IMR-90 (cell line): ENCODE results near the gene CLHC1. TPM values are rescaled to one million over a fixed set of nuclear protein-coding genes. Genes with fewer than 3 reads are reported as not detected.

ENCODE experiments used
- ATAC-seq: fragments of 200-7000 bp; cut with Tn5 transposase; 2 replicates; pipeline ENCODE4 v1.9.1; 2020; ENCODE audit warnings: low read depth, mild to moderate bottlenecking, moderate library complexity
- BruUV-seq: library from RNA; stranded (reverse); fragments of 400-500 nt; replicated peaks from 2 replicates; lab custom pipeline; 2021; lab: Mats Ljungman, UMichigan
- CTCF ChIA-PET: fragments of 300-600 bp; formaldehyde crosslinking; extraction: SDS; loops from one replicate; lab custom pipeline; 2021; ENCODE audit warnings: antibody characterized with exemption; lab: Yijun Ruan, JAX
- POLR2A ChIA-PET: fragments of 300-600 bp; sonication (Branson Sonifier 250); formaldehyde crosslinking; loops from one replicate; lab custom pipeline; 2022; ENCODE audit warnings: antibody characterized with exemption; ENCODE audit not compliant: unreplicated experiment; lab: Charles Lee
- DNase-seq: peaks from one replicate; pipeline ENCODE4 v3.0.0; 2013
- H2AFZ ChIP-seq: replicated peaks from 2 replicates; pipeline ENCODE3; 2013; ENCODE audit warnings: low read length, mild to moderate bottlenecking; ENCODE audit not compliant: poor library complexity
- H2AK5ac ChIP-seq: 2 replicates; pipeline ENCODE4 v1.6.1; 2013; ENCODE audit warnings: low read depth, low read length, inconsistent platforms
- H2AK9ac ChIP-seq: replicated peaks from 2 replicates; pipeline ENCODE3; 2013; ENCODE audit warnings: mild to moderate bottlenecking, low read depth, low read length, moderate library complexity; ENCODE audit not compliant: poor library complexity
- H2BK120ac ChIP-seq: 2 replicates; pipeline ENCODE4 v1.6.1; 2013; ENCODE audit warnings: low read depth, low read length, inconsistent platforms
- H2BK15ac ChIP-seq: 3 replicates; pipeline ENCODE4 v1.6.1; 2013; ENCODE audit warnings: low read depth, low read length, inconsistent platforms
- H2BK20ac ChIP-seq: 2 replicates; pipeline ENCODE4 v1.6.1; 2013; ENCODE audit warnings: low read depth, mild to moderate bottlenecking, inconsistent platforms, low read length, moderate library complexity
- H2BK5ac ChIP-seq: 2 replicates; pipeline ENCODE4 v1.6.1; 2013; ENCODE audit warnings: mild to moderate bottlenecking, low read depth, low read length, inconsistent platforms; ENCODE audit not compliant: poor library complexity, severe bottlenecking
- H3K14ac ChIP-seq: replicated peaks from 2 replicates; pipeline ENCODE4 v1.6.1; 2013; ENCODE audit warnings: low read depth, low read length, inconsistent platforms
- H3K18ac ChIP-seq: 2 replicates; pipeline ENCODE4 v1.6.1; 2013; ENCODE audit warnings: low read depth, low read length, control low read depth
- H3K23ac ChIP-seq: 2 replicates; pipeline ENCODE4 v1.6.1; 2013; ENCODE audit warnings: low read depth, low read length, inconsistent platforms
- H3K27ac ChIP-seq: 2 replicates; pipeline ENCODE4 v1.5.1; 2013; ENCODE audit warnings: mild to moderate bottlenecking, control low read depth, low read length; ENCODE audit not compliant: insufficient read depth
- H3K27me3 ChIP-seq: 2 replicates; pipeline ENCODE4 v1.6.1; 2013; ENCODE audit warnings: low read length; ENCODE audit not compliant: control insufficient read depth, insufficient read depth
- H3K36me3 ChIP-seq: 2 replicates; pipeline ENCODE4 v1.6.1; 2013; ENCODE audit warnings: low read length, mixed read lengths; ENCODE audit not compliant: control insufficient read depth, insufficient read depth
- H3K4ac ChIP-seq: 2 replicates; pipeline ENCODE4 v1.6.1; 2013; ENCODE audit warnings: low read depth, low read length, inconsistent platforms
- H3K4me1 ChIP-seq: 2 replicates; pipeline ENCODE4 v1.6.1; 2013; ENCODE audit warnings: low read length, mixed read lengths; ENCODE audit not compliant: control insufficient read depth, insufficient read depth
- H3K4me2 ChIP-seq: 2 replicates; pipeline ENCODE4 v1.6.1; 2013; ENCODE audit warnings: low read depth, mild to moderate bottlenecking, control low read depth, low read length, moderate library complexity
- H3K4me3 ChIP-seq: 2 replicates; pipeline ENCODE4 v1.5.1; 2013; ENCODE audit warnings: low read depth, mild to moderate bottlenecking, control low read depth, low read length, moderate library complexity; ENCODE audit not compliant: insufficient read depth
- H3K56ac ChIP-seq: 2 replicates; pipeline ENCODE4 v1.6.1; 2013; ENCODE audit warnings: low read length, inconsistent platforms; ENCODE audit not compliant: insufficient read depth; ENCODE audit errors: extremely low read depth
- H3K79me1 ChIP-seq, 2 experiments: 2 replicates each; pipeline ENCODE4 v1.6.1; 2013; ENCODE audit warnings: low read length in 2 of 2, inconsistent platforms in 1 of 2, low read depth in 1 of 2
- H3K9ac ChIP-seq: 2 replicates; pipeline ENCODE4 v1.6.1; 2013; ENCODE audit warnings: low read depth, low read length, control low read depth
- H3K9me1 ChIP-seq: 2 replicates; pipeline ENCODE4 v1.6.1; 2013; ENCODE audit warnings: low read length, inconsistent platforms; ENCODE audit not compliant: insufficient read depth
- H3K9me3 ChIP-seq: 2 replicates; pipeline ENCODE4 v1.6.1; 2013; ENCODE audit warnings: low read length; ENCODE audit not compliant: control insufficient read depth, insufficient read depth
- H4K20me1 ChIP-seq: 2 replicates; pipeline ENCODE4 v1.6.1; 2013; ENCODE audit warnings: low read length, inconsistent platforms; ENCODE audit not compliant: insufficient read depth
- H4K5ac ChIP-seq: 2 replicates; pipeline ENCODE4 v1.6.1; 2013; ENCODE audit warnings: mild to moderate bottlenecking, low read depth, low read length, control low read depth
- H4K8ac ChIP-seq, 2 experiments: 2 replicates each; pipeline ENCODE4 v1.6.1; 2013; ENCODE audit warnings: low read depth in 2 of 2, low read length in 2 of 2, control low read depth in 1 of 2, inconsistent platforms in 1 of 2
- H4K91ac ChIP-seq: 2 replicates; pipeline ENCODE4 v1.6.1; 2013; ENCODE audit warnings: low read depth, low read length, inconsistent platforms; ENCODE audit not compliant: insufficient read depth
- BHLHE40 ChIP-seq: fragments of 150-350 bp; IDR thresholded peaks from 2 replicates; pipeline ENCODE4 v1.6.1; 2016; ENCODE audit warnings: mild to moderate bottlenecking, low read depth, low read length
- CEBPB ChIP-seq: IDR thresholded peaks from 2 replicates; pipeline ENCODE4 v1.6.1; 2012; ENCODE audit warnings: low read depth, low read length, improper control_type of control experiment
- FOS ChIP-seq: fragments of 150-350 bp; IDR thresholded peaks from 2 replicates; pipeline ENCODE4 v1.6.1; 2016; ENCODE audit warnings: low read depth, low read length
- MAFK ChIP-seq: IDR thresholded peaks from 2 replicates; pipeline ENCODE4 v1.6.1; 2012; ENCODE audit warnings: low read depth, low read length, improper control_type of control experiment
- MAZ ChIP-seq: IDR thresholded peaks from 2 replicates; pipeline ENCODE4 v1.6.1; 2012; ENCODE audit warnings: low read depth, mild to moderate bottlenecking, low read length, improper control_type of control experiment, moderate library complexity, borderline replicate concordance
- MXI1 ChIP-seq: IDR thresholded peaks from 2 replicates; pipeline ENCODE4 v1.6.1; 2012; ENCODE audit warnings: low read depth, mild to moderate bottlenecking, low read length, moderate library complexity, borderline replicate concordance
- RAD21 ChIP-seq: IDR thresholded peaks from 2 replicates; pipeline ENCODE4 v1.6.1; 2012; ENCODE audit warnings: low read length, improper control_type of control experiment
- WGBS, 2 experiments: methylation state at CpG; one replicate each; pipeline versions ENCODE4 v1.1.5 to v1.1.7; 2013; ENCODE audit warnings: missing lambda C conversion rate in 2 of 2; ENCODE audit not compliant: insufficient read length in 1 of 2; ENCODE audit errors: extremely low coverage in 2 of 2; 5-methylcytosine and 5-hydroxymethylcytosine counted together
- dilution Hi-C: fragments of 300-500 bp; cut with HindIII; formaldehyde crosslinking; loops from one replicate; pipeline ENCODE4 v1.14.3; 2018; ENCODE audit warnings: low sequenced_read_pairs; ENCODE audit not compliant: unreplicated experiment
- in situ Hi-C: fragments of 300-500 bp; cut with MboI; formaldehyde crosslinking; loops from 3 replicates; pipeline ENCODE4 v1.14.3; 2019; ENCODE audit warnings: low sequenced_read_pairs, inconsistent platforms, mixed read lengths
- intact Hi-C: fragments of 100-400 bp; cut with micrococcal nuclease; formaldehyde crosslinking; loops from 2 replicates; pipeline ENCODE4 v1.10.0; 2022
- polyA plus RNA-seq, 3 experiments: library from polyadenylated mRNA; depleted of rRNA; stranded (reverse); fragments of >200 nt; gene quantifications; 2 replicates each; pipeline ENCODE4 v1.2.3, GENCODE V29; 2012; ENCODE audit warnings: low replicate concordance in 1 of 3
- total RNA-seq: library from RNA; depleted of rRNA; stranded (reverse); fragments of >200 nt; gene quantifications from 2 replicates; pipeline ENCODE4 v1.2.3, GENCODE V29; 2012
- TF ChIP-seq, protein P1 (sequence below): conservative IDR thresholded peaks from 2 replicates; pipeline ENCODE4 v1.5.1; 2012; ENCODE audit warnings: mild to moderate bottlenecking, low read depth, low read length, improper control_type of control experiment
- TF ChIP-seq, protein P2 (sequence below): fragments of 150-350 bp; IDR thresholded peaks from 2 replicates; pipeline ENCODE4 v1.6.1; 2017; ENCODE audit warnings: mild to moderate bottlenecking, antibody characterized with exemption, low read length, low read depth

The CLHC1 gene
- total and polyA plus RNA-seq, 2 of the 4 experiments (the other 2 are of a cell fraction): 2.3 to 5.3 TPM

GRCh38 chr2:55135491-55135890 is 96.6 kb downstream of the CLHC1 start:
- H3K9ac ChIP-seq: no peak overlapping the region
- no peak overlapping the region for H3K4me3 ChIP-seq
- no peak overlapping the region for H2AFZ ChIP-seq
- no CpG with 5 or more reads among the region's 2 CpGs for whole genome bisulfite sequencing, 2 experiments
- H3K14ac ChIP-seq: no peak overlapping the region
- no peak overlapping the region for H4K5ac ChIP-seq
- intact Hi-C loops (no loop called here), in situ Hi-C loops (no loop called here), dilution Hi-C loops (no loop called here)
- TF ChIP-seq BHLHE40: no peak
- TF ChIP-seq MAFK: no peak
- no peak for TF ChIP-seq FOS
- no peak for TF ChIP-seq MXI1
- no peak for TF ChIP-seq CEBPB
- TF ChIP-seq MAZ: no peak
- TF ChIP-seq, protein P1, sequence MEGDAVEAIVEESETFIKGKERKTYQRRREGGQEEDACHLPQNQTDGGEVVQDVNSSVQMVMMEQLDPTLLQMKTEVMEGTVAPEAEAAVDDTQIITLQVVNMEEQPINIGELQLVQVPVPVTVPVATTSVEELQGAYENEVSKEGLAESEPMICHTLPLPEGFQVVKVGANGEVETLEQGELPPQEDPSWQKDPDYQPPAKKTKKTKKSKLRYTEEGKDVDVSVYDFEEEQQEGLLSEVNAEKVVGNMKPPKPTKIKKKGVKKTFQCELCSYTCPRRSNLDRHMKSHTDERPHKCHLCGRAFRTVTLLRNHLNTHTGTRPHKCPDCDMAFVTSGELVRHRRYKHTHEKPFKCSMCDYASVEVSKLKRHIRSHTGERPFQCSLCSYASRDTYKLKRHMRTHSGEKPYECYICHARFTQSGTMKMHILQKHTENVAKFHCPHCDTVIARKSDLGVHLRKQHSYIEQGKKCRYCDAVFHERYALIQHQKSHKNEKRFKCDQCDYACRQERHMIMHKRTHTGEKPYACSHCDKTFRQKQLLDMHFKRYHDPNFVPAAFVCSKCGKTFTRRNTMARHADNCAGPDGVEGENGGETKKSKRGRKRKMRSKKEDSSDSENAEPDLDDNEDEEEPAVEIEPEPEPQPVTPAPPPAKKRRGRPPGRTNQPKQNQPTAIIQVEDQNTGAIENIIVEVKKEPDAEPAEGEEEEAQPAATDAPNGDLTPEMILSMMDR: no peak
- TF ChIP-seq RAD21: no peak
- TF ChIP-seq, protein P2, sequence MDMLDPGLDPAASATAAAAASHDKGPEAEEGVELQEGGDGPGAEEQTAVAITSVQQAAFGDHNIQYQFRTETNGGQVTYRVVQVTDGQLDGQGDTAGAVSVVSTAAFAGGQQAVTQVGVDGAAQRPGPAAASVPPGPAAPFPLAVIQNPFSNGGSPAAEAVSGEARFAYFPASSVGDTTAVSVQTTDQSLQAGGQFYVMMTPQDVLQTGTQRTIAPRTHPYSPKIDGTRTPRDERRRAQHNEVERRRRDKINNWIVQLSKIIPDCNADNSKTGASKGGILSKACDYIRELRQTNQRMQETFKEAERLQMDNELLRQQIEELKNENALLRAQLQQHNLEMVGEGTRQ: no peak
- no peak overlapping the region for H2BK20ac ChIP-seq
- H4K91ac ChIP-seq: no peak overlapping the region
- H3K9me3 ChIP-seq: no peaks in the 10 kb centered on the region
- BruUV-seq: no TSS peak
- no peak overlapping the region for H2BK120ac ChIP-seq
- H2AK9ac ChIP-seq: no peak overlapping the region
- ChIA-PET CTCF (interaction anchor here (1.0 kb wide), 1 partner anchor 25 kb away, joined by 4 read pairs; no protein-coding TSS in a partner anchor), POLR2A (no interaction called here)
- no peak overlapping the region for H3K56ac ChIP-seq
- H3K79me1 ChIP-seq: peaks cover 0 to 14% of the 10 kb centered on the region in 2 experiments; a peak in 2 of 4 replicates
- H3K9me1 ChIP-seq: peaks cover 8% of the 10 kb centered on the region
- H3K27ac ChIP-seq: no peak overlapping the region
- H3K23ac ChIP-seq: no peak overlapping the region
- H3K18ac ChIP-seq: no peak overlapping the region
- H3K27me3 ChIP-seq: no peaks in the 10 kb centered on the region
- H3K4me2 ChIP-seq: no peak overlapping the region
- H2AK5ac ChIP-seq: no peak overlapping the region
- ATAC-seq: no peak
- H2BK15ac ChIP-seq: no peak overlapping the region
- no peak overlapping the region for H3K4ac ChIP-seq
- no peak overlapping the region for H4K8ac ChIP-seq
- H4K20me1 ChIP-seq: no peaks in the 10 kb centered on the region
- no peak overlapping the region for H2BK5ac ChIP-seq
- peaks cover 19% of the 10 kb centered on the region for H3K4me1 ChIP-seq
- no peak for DNase-seq
- no peaks in the 10 kb centered on the region for H3K36me3 ChIP-seq
